ENCODE results near the gene ZNF200.
"Not testable (repeated sequence)": the region's sequence is repeated elsewhere in the genome, so short reads cannot be mapped to it uniquely, and the experiment has no call there.

The ZNF200 gene

DNA sequence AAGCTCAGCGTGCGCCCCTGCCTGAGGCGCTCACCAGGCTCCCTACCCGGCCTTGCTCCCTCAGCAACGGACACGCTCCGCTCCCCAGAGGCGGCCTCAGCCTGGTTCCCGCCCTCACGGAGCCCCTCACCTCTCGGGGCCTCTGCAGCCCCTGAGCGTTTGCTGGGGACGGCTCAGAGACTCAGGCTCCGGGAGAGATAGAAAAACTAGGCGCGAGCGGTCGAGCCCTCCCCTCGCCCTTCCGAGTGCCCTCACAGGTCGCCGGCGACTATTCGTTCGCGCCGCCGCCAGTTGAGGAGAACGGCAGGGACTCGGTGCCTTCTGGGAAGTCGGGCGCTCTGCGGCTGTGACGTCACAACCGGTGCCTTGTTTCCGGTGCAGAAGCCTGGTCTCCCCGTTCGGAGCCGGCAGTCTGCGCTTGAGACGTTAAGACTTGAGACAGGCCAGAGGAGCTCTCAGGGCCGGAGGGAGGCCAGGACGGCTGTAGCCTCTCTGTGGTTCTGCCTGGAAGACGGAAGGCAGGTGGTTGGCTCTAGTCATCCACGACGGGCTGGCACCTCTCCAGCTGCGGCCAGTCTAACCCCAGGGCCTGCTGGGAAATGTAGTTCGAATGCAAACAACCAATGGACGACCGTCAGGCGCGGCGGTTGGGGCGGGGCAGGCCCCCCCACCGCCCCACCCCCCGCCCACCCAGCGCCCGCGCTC, at the start of gene ZNF200:
Gene ZNF200, minus strand, starts transcription at position 302 of the 705 bp plus-strand sequence. CDS start 1,403 bp downstream, outside the sequence.
- Histone ChIP-seq H3K36me3 (ENCODE audit: control insufficient read depth in 2 of 2, insufficient read depth in 2 of 2, low read length in 2 of 2) (peaks cover 26 to 27% of the 10 kb centered on the region in 2 donors), H3K27me3 (ENCODE audit: control insufficient read depth in 2 of 2, insufficient read depth in 2 of 2, low read length in 2 of 2) (no peaks in the 10 kb centered on the region), H3K4me1 (ENCODE audit: control insufficient read depth in 2 of 2, insufficient read depth in 2 of 2, low read length in 2 of 2) (peaks cover 9% of the 10 kb centered on the region in 2 donors), H3K9ac (ENCODE audit: low read depth in 1 of 2, low read length in 2 of 2) (peak within 1 kb of the TSS; percentile 89 to 95), H3K4me3 (ENCODE audit: low read length in 2 of 2) (peak within 1 kb of the TSS; percentile 94 to 100), H3K9me3 (ENCODE audit: control insufficient read depth in 2 of 2, low read length in 2 of 2) (peaks cover 4% of the 10 kb centered on the region in 2 donors), H3K27ac (ENCODE audit: low read depth in 2 of 2, low read length in 2 of 2) (peak within 1 kb of the TSS; percentile 95 to 97)

- Histone ChIP-seq H3K4me3 (ENCODE audit: low read length in 2 of 2) (peak overlapping the region; percentile 93 to 94), H3K4me1 (ENCODE audit: control insufficient read depth in 2 of 2, insufficient read depth in 2 of 2, low read length in 2 of 2) (peaks cover 9 to 15% of the 10 kb centered on the region in 2 donors), H3K9ac (ENCODE audit: low read depth in 1 of 2, low read length in 2 of 2) (peak overlapping the region; percentile 87 to 98), H3K36me3 (ENCODE audit: control insufficient read depth in 2 of 2, insufficient read depth in 2 of 2, low read length in 2 of 2) (peaks cover 25 to 31% of the 10 kb centered on the region in 2 donors), H3K9me3 (ENCODE audit: control insufficient read depth in 2 of 2, low read length in 2 of 2) (peaks cover 10 to 14% of the 10 kb centered on the region in 2 donors), H3K27ac (ENCODE audit: low read depth in 2 of 2, low read length in 2 of 2) (peak overlapping the region; percentile 100), H3K27me3 (ENCODE audit: control insufficient read depth in 2 of 2, insufficient read depth in 2 of 2, low read length in 2 of 2) (no peaks in the 10 kb centered on the region)
Measured at GRCh38 chr16:3283543-3284447, 48.8 kb upstream of the ZNF200 start.

- H3K27me3 ChIP-seq (ENCODE audit: control insufficient read depth in 2 of 2, insufficient read depth in 2 of 2, low read length in 2 of 2), result no peaks in the 10 kb centered on the region
- peaks cover 4 to 10% of the 10 kb centered on the region in 2 donors for H3K9me3 ChIP-seq (ENCODE audit: control insufficient read depth in 2 of 2, low read length in 2 of 2)
- peak within 1 kb of the TSS; percentile 100 for H3K27ac ChIP-seq (ENCODE audit: low read depth in 2 of 2, low read length in 2 of 2)
- H3K9ac ChIP-seq (ENCODE audit: low read depth in 1 of 2, low read length in 2 of 2), result peak within 1 kb of the TSS; percentile 91 to 98
- H3K4me3 ChIP-seq (ENCODE audit: low read length in 2 of 2), result peak within 1 kb of the TSS; percentile 93 to 94
- peaks cover 9 to 15% of the 10 kb centered on the region in 2 donors for H3K4me1 ChIP-seq (ENCODE audit: control insufficient read depth in 2 of 2, insufficient read depth in 2 of 2, low read length in 2 of 2)
- H3K36me3 ChIP-seq (ENCODE audit: control insufficient read depth in 2 of 2, insufficient read depth in 2 of 2, low read length in 2 of 2), result peaks cover 19 to 23% of the 10 kb centered on the region in 2 donors
Measured at GRCh38 chr16:3282730-3283542, 48.0 kb upstream of the ZNF200 start, which contains the start of gene ZNF263. TSS of gene ZNF263 (plus strand) at chr16:3283491. CDS start at chr16:3283819, 328 bp downstream.

- Histone ChIP-seq H3K27me3 (ENCODE audit: control insufficient read depth in 2 of 2, insufficient read depth in 2 of 2, low read length in 2 of 2) (no peaks in the 10 kb centered on the region), H3K27ac (ENCODE audit: low read depth in 2 of 2, low read length in 2 of 2) (peak overlapping the region; percentile 100), H3K36me3 (ENCODE audit: control insufficient read depth in 2 of 2, insufficient read depth in 2 of 2, low read length in 2 of 2) (peaks cover 18 to 19% of the 10 kb centered on the region in 2 donors), H3K4me1 (ENCODE audit: control insufficient read depth in 2 of 2, insufficient read depth in 2 of 2, low read length in 2 of 2) (peaks cover 9 to 15% of the 10 kb centered on the region in 2 donors), H3K9ac (ENCODE audit: low read depth in 1 of 2, low read length in 2 of 2) (peak overlapping the region; percentile 91 to 98), H3K9me3 (ENCODE audit: control insufficient read depth in 2 of 2, low read length in 2 of 2) (peaks cover 4 to 10% of the 10 kb centered on the region in 2 donors), H3K4me3 (ENCODE audit: low read length in 2 of 2) (peak overlapping the region; percentile 93 to 94)
Measured at GRCh38 chr16:3282103-3282729, 47.3 kb upstream of the ZNF200 start.

GRCh38 chr16:3281222-3281820, 46.4 kb upstream of the ZNF200 start:
- Histone ChIP-seq H3K4me1 (ENCODE audit: control insufficient read depth in 2 of 2, insufficient read depth in 2 of 2, low read length in 2 of 2) (peaks cover 9 to 15% of the 10 kb centered on the region in 2 donors), H3K9ac (ENCODE audit: low read depth in 1 of 2, low read length in 2 of 2) (no peak overlapping the region), H3K4me3 (ENCODE audit: low read length in 2 of 2) (no peak overlapping the region), H3K27me3 (ENCODE audit: control insufficient read depth in 2 of 2, insufficient read depth in 2 of 2, low read length in 2 of 2) (no peaks in the 10 kb centered on the region), H3K36me3 (ENCODE audit: control insufficient read depth in 2 of 2, insufficient read depth in 2 of 2, low read length in 2 of 2) (peaks cover 12% of the 10 kb centered on the region in 2 donors), H3K9me3 (ENCODE audit: control insufficient read depth in 2 of 2, low read length in 2 of 2) (peaks cover 2 to 3% of the 10 kb centered on the region in 2 donors), H3K27ac (ENCODE audit: low read depth in 2 of 2, low read length in 2 of 2) (no peak overlapping the region)

- Histone ChIP-seq H3K4me3 (ENCODE audit: low read length in 2 of 2) (no peak overlapping the region), H3K9me3 (ENCODE audit: control insufficient read depth in 2 of 2, low read length in 2 of 2) (no peaks in the 10 kb centered on the region), H3K27me3 (ENCODE audit: control insufficient read depth in 2 of 2, insufficient read depth in 2 of 2, low read length in 2 of 2) (no peaks in the 10 kb centered on the region), H3K36me3 (ENCODE audit: control insufficient read depth in 2 of 2, insufficient read depth in 2 of 2, low read length in 2 of 2) (no peaks in the 10 kb centered on the region), H3K27ac (ENCODE audit: low read depth in 2 of 2, low read length in 2 of 2) (no peak overlapping the region), H3K9ac (ENCODE audit: low read depth in 1 of 2, low read length in 2 of 2) (no peak overlapping the region), H3K4me1 (ENCODE audit: control insufficient read depth in 2 of 2, insufficient read depth in 2 of 2, low read length in 2 of 2) (no peaks in the 10 kb centered on the region)
Measured at GRCh38 chr16:3276679-3277078, 41.7 kb upstream of the ZNF200 start.

DNA sequence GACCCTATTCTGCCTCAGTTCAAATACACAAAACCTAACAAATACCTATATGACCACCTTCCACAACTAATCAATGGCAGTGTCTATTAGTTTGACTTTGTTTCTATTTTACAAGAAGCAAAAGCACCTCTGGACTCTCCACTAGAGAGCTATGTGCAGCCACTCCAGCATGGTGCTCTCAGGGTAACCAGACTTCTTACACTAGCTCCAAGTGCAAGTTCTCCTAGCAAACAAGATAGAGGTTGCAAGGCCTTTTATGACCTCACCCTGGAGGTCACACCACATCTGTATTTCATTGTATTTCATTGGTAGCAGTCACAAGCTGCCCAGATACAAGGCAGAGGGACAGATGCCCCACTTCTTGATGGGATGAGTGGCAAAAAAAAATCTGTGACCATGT, 40.0 kb upstream of the ZNF200 start:
- Histone ChIP-seq H3K27ac (ENCODE audit: low read depth in 2 of 2, low read length in 2 of 2) (no peak overlapping the region), H3K9ac (ENCODE audit: low read depth in 1 of 2, low read length in 2 of 2) (no peak overlapping the region), H3K36me3 (ENCODE audit: control insufficient read depth in 2 of 2, insufficient read depth in 2 of 2, low read length in 2 of 2) (no peaks in the 10 kb centered on the region), H3K4me1 (ENCODE audit: control insufficient read depth in 2 of 2, insufficient read depth in 2 of 2, low read length in 2 of 2) (no peaks in the 10 kb centered on the region), H3K4me3 (ENCODE audit: low read length in 2 of 2) (no peak overlapping the region), H3K9me3 (ENCODE audit: control insufficient read depth in 2 of 2, low read length in 2 of 2) (no peaks in the 10 kb centered on the region), H3K27me3 (ENCODE audit: control insufficient read depth in 2 of 2, insufficient read depth in 2 of 2, low read length in 2 of 2) (no peaks in the 10 kb centered on the region)

DNA sequence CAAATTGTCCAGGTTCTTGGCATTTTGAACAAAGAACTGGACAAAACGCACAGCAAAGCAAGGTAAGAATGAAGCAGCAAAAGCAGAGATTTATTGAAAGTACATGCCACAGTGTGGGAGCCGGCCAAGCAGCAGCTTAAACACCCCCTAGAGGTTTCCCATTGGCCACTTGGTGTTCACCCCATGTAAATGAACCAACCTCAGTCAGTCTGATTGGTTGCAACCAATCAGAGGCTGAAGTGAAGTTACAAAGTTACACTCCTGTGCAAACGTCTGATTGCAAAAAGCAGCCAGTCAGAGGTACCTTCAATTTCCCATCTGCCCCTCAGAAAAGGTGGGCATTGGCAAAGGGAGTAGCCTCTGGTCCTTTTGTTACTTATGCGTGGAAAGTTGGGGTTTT, 39.5 kb upstream of the ZNF200 start:
- Histone ChIP-seq H3K4me1 (ENCODE audit: control insufficient read depth in 2 of 2, insufficient read depth in 2 of 2, low read length in 2 of 2) (no peaks in the 10 kb centered on the region), H3K27ac (ENCODE audit: low read depth in 2 of 2, low read length in 2 of 2) (no peak overlapping the region), H3K36me3 (ENCODE audit: control insufficient read depth in 2 of 2, insufficient read depth in 2 of 2, low read length in 2 of 2) (no peaks in the 10 kb centered on the region), H3K4me3 (ENCODE audit: low read length in 2 of 2) (no peak overlapping the region), H3K27me3 (ENCODE audit: control insufficient read depth in 2 of 2, insufficient read depth in 2 of 2, low read length in 2 of 2) (no peaks in the 10 kb centered on the region), H3K9ac (ENCODE audit: low read depth in 1 of 2, low read length in 2 of 2) (no peak overlapping the region), H3K9me3 (ENCODE audit: control insufficient read depth in 2 of 2, low read length in 2 of 2) (no peaks in the 10 kb centered on the region)

- H3K9me3 ChIP-seq (ENCODE audit: control insufficient read depth in 2 of 2, low read length in 2 of 2); H3K9ac ChIP-seq (ENCODE audit: low read depth in 1 of 2, low read length in 2 of 2); H3K4me3 ChIP-seq (ENCODE audit: low read length in 2 of 2); H3K27ac ChIP-seq (ENCODE audit: low read depth in 2 of 2, low read length in 2 of 2); H3K27me3 ChIP-seq (ENCODE audit: control insufficient read depth in 2 of 2, insufficient read depth in 2 of 2, low read length in 2 of 2); H3K36me3 ChIP-seq (ENCODE audit: control insufficient read depth in 2 of 2, insufficient read depth in 2 of 2, low read length in 2 of 2); H3K4me1 ChIP-seq (ENCODE audit: control insufficient read depth in 2 of 2, insufficient read depth in 2 of 2, low read length in 2 of 2): not testable (repeated sequence)
Measured at GRCh38 chr16:3271281-3271680, 36.3 kb upstream of the ZNF200 start.

Data from mucosa of rectum (tissue), 2 donors.